DND-41 (cell line): ENCODE data around the gene TTC33.

Source experiments
- EZH2 ChIP-seq: IDR thresholded peaks from 3 replicates; pipeline ENCODE4 v1.6.1; 2012; ENCODE audit warnings: borderline replicate concordance, low read depth, mild to moderate bottlenecking, moderate library complexity, low read length, inconsistent platforms; ENCODE audit not compliant: severe bottlenecking
- TF ChIP-seq, protein P1 (sequence below): IDR thresholded peaks from 2 replicates; pipeline ENCODE4 v1.5.1; 2012; ENCODE audit warnings: borderline replicate concordance, low read length, moderate library complexity, mild to moderate bottlenecking; ENCODE audit not compliant: poor library complexity, severe bottlenecking; ENCODE audit errors: extremely low read depth

DNA sequence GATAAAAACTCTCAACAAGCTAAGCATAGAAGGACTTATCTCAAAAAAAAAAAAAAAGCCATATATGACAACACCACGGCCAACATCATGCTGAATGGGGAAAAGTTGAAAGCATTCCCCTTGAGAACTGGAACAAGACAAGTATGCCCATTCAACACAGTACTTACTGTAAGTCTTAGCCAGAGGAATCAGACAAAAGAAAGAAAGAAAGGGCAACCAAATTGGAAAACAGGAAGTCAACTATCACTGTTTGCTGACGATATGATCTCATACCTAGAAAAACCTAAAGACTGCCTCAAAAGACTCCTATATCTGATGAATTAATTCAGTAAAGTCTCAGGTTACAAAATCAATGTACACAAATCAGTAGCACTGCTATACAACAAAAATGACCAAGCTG lies 100.6 kb downstream of the TTC33 start:
- no peak for TF ChIP-seq EZH2
- TF ChIP-seq, protein P1, sequence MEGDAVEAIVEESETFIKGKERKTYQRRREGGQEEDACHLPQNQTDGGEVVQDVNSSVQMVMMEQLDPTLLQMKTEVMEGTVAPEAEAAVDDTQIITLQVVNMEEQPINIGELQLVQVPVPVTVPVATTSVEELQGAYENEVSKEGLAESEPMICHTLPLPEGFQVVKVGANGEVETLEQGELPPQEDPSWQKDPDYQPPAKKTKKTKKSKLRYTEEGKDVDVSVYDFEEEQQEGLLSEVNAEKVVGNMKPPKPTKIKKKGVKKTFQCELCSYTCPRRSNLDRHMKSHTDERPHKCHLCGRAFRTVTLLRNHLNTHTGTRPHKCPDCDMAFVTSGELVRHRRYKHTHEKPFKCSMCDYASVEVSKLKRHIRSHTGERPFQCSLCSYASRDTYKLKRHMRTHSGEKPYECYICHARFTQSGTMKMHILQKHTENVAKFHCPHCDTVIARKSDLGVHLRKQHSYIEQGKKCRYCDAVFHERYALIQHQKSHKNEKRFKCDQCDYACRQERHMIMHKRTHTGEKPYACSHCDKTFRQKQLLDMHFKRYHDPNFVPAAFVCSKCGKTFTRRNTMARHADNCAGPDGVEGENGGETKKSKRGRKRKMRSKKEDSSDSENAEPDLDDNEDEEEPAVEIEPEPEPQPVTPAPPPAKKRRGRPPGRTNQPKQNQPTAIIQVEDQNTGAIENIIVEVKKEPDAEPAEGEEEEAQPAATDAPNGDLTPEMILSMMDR: no peak
